Stimulated activated CD8-positive, alpha-beta memory T cell treated with anti-CD3 and anti-CD28 coated beads, Interleukin-7, amount 100 ng/mL, for 4 hours (primary cell): ENCODE measurements around the gene EGR2.

Experiments used
- DNase-seq, 2 donors: peaks; one replicate each; pipeline ENCODE4 v3.0.0-alpha.2; 2020; ENCODE audit warnings: low read depth in 2 of 2

The EGR2 gene

DNA sequence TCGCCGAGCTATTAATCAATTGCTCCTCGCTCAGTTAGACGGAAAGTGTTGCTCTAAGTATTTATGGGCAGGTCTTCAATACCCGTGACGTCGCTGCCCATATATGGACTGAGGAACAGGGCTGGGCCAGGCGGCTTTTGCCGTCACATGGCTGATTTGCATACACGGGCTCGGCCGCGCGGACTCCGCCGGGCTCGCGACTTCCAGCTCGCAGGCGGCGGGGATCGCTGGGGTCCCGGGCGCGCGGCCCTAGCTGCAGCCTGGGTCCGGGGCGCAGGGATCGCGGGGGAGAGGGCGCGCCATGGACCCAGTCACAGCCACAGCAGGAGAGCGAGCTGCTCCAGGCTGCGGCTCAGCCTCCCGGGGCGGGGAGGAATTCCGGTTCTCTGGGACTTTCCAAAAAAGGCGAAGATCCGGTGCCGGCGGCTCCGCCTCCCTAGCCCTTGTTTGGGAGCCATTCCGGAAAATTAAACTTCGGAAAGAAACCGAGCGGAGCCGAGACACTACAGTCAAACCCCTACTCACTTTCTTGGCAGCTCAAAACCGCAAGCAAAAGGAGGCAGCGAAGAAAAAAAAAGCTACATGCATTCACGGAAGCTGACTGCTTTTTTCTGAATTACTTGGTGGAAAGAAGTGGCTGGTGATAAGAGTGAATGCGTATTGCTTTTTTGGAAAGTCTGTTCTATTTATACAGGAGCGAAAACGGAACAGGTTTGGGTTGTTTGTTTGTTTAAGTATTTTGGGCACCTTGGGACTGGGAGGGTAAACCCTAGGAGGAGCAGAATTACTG, at the start of gene EGR2:
Gene EGR2 (minus strand): TSS at position 36 of the 790 bp plus-strand sequence. CDS start 337 bp downstream, outside the sequence.
- DNase-seq: peak; percentile 91 to 94

DNA sequence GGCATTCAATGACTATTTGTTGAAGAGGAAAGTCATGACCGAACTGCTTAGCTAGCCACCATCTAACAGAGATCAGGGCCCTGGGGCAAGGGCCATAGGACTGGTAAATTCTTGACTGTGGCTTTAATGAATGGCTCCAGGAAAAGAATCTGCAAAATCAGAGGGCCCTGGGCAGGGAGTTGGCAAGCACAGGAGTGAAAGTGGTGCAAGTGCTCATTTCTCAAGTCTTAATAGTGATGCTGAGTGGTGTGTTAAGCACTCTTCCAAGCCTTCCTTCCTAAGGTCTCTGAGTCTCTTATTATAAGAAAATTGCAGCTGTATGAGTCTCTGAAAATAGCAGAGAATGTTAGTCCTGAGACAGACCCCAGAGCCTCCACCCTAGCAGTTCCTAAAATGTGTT, 46.3 kb upstream of the EGR2 start:
- no peak for DNase-seq

DNA sequence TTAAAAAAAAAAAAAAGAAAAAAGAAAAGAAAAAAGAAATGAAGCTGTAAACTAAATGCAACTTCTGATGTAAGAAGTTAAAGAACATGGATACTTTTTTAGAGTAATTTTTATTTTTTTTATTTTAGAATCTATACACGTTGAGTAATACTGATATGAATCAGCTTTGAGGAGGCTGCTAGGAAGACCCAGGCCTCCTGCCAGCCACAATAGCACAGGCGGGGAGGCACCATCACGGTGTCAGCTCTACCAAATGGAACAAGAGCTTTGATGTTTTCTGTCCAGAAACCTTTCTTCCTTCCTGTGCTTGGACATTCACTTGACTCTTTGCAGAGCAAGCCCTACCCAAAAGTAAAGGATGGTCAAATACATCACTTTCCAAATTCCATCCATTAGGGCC, 45.3 kb upstream of the EGR2 start:
- no peak for DNase-seq

DNA sequence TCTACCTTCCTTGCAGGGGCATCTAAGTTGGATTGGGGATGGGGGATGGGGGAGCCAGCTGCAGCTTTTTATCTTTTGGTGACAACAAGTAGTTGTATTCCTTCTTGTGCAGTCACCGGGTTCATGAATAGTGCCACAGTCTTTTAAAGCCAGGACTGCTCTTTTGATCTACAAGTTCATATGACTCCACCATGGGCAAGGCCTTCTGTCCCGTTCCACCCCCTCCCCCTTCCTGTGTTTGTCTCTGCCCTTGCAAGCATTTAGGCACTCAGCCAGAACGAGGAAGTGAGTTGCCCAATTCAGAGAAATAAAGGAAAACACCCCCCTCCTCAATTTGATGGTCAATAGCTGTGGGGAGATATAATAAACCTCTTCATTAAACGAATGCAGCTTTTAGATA, 44.8 kb upstream of the EGR2 start:
- no peak for DNase-seq

DNA sequence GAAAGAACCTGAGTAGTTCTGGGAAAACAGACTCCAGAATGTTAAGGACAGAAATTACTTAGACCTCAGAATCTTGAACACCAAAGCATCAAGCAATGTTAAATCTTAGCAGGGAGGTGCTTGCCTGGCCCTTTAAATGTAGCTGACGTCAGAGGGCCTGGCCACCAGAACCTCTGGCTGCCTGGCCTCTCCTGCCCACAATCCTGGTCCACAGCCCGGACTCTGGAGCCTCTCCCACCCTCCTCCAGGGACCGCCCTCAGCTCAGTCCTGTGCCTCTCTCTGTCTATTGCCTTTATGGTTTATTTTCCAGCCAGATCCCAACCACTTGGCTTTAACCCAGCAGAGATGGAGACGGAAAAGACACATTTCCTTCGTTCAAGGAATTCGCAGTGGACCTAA, 42.2 kb upstream of the EGR2 start:
- no peak for DNase-seq

DNA sequence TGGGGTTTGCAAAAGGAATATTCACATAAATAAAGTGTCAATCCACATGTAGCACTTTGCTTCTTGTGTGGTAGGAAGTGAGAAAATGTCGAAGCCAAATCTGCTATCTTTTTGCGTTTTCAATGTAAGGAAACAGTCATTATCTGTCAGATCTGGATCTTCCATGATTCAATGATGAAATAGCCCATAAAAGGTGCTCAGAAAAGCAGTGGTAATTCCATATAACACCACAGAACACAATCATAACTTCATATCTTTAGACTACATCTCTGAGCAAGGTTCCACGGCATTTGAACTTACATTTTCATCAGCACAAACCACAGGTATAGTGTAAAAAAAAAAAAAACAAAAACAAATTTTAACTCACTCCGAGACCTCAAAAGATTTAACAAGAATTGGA, 39.9 kb upstream of the EGR2 start:
- no peak for DNase-seq

DNA sequence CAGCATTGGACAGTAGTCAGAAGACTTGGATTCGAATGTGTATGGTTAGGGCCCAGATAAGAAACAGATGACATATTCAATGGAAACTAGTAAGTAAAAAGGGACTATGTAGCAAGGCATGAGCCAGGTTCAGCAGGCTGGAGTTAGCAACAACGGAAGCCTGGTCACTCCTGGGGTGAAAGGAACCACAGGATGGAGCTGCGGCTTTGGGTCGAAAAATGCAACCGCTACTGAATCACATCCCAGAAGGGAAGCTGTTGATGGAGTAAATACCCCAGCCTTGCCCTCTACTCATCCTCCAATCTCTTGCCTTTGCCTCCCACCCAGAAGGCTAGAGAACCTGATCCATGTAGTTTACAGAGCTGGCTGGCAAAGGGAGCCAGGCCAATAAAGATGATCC, 37.5 kb upstream of the EGR2 start:
- DNase-seq: peak in 1 of 2 donors; percentile 16

DNA sequence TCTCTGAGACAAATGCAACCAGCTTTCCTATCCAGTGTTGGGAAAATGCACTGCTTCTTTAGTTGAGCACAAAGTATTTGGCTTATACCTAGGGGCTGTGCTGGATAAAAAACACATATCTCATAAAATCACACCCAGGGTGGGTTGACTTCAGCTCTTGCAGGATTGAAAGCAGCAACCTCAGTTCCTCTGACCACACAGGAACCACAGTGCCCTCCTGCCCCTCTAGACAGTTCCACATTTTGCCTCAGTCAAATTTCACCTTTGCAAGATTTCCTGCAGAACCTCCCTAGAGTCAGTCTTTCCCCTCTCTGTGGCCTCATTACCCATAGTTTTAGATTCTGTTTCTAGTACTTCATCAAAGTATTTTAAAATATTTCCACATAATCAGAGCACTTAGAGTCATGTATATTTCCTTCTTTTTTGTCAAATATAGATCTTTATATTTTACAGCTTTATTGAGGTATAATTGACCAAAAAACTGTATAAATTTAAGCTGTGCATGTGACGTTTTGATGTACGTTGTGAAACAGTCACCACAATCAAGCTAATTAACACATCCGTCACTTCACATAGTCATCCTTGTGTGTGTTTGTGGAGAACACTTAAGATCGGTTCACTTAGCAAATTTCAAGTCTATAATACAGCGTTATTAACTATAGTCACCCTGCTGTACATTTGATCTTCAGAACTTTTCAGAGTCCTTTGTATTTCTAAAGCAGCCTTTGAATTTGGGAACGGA, 37.0 kb upstream of the EGR2 start:
- DNase-seq: peak; percentile 12 to 19

DNA sequence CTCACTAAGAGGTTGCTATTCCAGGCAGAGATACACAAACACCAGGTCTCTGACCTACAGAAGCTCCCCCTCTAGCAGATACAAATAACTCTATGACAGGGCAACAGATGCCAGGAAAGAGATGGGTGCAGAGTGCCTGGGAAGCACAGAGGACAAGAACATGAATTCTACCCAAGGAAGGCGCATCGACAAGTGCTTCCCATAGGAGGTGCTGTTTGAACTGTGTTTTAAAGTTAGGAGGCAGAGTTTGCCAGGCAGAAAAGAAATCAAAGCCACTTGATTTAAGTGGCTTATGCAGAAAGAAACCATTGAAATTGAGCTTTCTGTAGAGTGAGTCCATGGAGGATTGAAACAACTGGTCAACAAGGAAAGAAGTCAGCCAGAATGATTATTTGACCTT, 35.3 kb upstream of the EGR2 start:
- DNase-seq: no peak

DNA sequence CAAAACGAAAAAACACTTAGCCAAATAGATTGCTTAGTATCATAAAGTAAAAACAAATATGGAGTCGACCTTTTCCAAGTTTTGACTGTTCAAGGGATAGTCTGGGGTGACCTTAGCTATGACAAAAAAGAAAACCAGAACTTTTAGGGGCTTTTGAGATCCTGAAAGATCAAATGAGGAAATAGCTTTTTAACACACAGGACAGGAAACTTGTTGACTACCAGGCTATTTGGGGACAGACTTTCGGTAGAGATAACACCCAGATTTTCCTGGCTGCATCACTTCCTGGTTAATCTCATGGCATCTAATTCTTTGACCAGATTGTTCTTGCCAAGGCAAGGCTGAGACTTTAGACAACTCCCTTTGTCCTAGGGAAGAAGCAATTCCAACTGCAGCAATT, 34.5 kb upstream of the EGR2 start:
- no peak for DNase-seq

DNA sequence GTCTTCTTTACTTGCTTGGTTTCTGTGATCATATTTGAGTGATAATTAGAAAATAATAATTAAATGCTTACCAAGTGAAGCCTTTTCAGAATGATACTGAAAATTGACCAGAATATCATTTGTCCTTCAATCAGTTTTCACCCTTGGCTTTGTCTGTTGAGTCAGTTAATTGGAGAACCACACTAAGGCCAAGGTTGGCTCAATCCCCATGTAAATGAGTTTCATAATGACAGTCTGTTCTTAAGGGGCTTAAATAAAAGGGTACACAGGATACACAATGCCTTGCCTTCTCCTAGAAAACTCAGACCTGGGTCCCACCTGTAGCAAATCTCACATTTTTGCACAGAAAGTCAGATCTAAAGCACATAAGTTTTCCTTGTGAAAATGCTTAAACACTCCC, 31.3 kb upstream of the EGR2 start:
- DNase-seq: no peak

DNA sequence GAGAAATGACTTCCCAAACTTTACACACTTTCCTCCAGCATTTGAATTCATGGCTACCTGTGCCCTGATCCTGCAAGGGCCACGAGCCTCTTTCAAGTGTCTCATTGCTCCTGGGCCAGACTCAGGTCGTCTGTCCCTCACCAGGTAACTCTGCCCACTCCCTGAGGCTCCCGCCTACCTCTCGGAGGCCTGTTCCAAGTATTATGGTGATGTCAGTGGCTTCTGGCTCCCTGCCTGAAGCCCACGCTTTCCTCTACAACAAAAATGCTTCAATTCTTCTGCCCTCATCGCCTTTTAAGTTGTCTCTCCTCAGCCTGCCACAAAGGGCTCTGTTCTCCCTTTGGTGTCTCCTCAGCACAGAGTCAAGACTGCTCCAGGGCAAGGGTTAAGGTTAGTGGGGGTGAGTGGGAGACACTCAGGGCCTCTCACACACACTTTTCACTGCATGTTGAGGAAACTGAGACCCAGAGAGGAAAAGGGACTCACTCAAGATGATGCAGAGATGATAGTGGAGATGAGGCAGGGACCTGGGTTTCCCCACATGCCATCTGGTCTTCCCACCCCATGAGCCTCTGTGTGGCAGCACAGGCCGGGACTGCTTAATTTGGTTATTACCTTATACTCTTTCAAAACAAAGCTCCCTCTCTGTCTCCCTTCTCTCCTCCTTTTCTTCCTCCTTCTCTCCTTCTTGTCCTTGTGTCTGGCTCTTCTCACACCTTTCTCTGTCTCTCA, 28.3 kb upstream of the EGR2 start:
- peak; percentile 13 to 17 for DNase-seq

DNA sequence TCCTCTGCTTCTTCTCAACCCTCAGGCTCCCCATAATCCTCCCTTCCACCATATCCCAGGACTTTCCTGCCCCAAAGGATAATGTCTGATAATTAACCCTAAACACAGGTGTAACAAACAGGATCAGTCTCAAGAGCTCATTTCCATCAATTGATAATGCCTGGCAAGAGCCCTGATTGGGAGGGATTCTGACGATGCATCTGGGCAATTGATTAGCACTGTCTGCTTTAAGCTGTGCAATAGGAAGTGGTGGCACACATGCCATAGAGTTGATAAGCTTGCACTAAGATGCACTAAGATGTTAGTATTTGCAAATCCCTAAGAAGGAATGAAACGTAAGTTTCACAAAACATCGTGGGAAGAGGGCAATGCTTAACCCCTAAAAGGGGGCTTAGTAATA, 27.4 kb upstream of the EGR2 start:
- DNase-seq: no peak

DNA sequence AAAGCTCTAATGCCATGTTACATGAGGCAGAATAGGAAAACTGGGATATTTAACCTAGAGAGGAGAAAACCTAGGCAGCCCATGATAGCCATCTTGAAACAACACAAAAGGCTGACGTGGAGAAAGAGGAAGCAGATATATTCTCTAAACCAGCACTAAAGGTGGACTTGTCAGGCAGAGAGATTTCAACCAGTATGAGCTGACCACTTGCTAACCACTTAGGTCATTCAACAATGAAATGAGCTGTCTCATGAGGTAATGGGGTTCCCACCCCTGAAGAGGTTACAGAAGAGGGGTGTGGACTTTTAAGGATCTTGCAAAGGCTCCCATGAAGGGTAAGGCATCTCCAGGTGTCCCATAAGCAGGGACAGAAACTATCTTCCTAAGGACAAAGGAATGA, 26.8 kb upstream of the EGR2 start:
- no peak for DNase-seq

DNA sequence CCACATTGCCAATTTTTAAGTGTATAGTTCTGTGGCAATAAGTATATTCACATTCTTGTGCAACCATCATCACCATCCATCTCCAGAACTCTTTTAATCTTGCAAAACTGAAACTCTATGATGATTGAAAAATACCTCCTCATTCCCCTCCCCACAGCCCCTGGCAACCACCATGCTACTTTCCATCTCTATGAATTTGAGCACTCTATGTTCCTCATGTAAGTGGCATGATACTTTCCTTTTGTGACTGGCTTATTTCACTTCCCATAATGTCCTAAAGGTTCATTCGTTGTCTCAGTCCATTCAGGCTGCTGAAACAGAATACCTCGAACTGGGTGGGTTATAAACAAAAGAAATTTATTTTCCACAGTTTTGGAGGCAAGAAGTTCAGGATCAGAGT, 23.4 kb upstream of the EGR2 start:
- no peak for DNase-seq

DNA sequence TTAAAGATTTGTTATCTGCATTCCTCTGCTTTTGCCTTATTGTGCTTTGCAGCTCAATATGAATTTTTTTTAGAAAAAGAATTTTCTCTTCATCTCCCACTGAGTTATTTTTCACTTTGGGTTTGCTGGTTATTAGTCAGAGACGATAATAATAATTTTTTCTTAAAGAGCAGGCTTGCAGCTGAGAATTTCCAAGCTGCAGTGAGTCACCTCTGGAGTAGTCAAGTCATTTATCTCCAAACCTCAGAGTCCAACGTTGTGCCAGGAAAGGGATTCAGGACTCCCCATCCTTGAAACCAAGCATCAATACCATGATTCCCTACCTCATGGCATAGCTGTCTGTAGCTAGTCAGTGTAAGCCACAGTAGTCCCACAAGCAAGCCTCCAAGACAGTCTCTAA, 15.2 kb upstream of the EGR2 start:
- no peak for DNase-seq

DNA sequence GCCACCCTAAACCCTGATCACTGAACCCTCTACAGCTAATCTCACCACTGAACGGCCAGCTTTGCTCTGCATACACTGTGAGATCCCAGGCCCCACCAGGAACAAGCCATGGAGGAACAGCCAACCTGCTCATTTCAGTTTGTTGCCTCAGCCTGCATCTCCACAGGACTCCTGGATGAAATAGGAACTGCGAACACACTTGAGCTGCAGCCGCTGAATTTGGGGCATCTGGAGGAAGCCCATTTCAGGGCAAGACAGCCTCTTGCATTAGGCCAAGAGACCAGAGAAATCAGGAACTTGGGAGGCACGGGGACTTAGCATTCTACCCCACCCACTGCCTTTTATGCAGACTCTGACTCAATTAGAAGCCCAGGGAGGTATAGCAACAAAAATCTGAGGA, 14.5 kb upstream of the EGR2 start:
- DNase-seq: no peak

DNA sequence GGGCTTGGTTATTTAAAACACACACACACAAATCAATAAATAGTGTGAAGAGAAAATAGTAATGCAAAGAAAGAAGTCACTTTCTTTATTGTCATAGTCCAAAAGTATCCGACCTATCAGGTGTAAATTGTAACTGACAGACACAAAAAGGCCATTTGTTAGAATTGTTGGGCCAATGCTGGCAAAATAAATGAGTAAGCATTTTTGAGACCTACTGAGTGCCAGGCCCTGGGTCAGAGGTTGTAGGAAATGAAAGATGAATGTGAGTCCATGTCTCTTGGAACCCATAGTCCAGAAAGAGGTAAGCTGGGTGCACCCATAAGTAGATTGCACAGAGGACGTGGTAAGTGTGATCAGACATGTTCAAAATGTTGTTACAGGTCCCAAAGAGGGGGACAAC, 13.5 kb upstream of the EGR2 start:
- DNase-seq: no peak

DNA sequence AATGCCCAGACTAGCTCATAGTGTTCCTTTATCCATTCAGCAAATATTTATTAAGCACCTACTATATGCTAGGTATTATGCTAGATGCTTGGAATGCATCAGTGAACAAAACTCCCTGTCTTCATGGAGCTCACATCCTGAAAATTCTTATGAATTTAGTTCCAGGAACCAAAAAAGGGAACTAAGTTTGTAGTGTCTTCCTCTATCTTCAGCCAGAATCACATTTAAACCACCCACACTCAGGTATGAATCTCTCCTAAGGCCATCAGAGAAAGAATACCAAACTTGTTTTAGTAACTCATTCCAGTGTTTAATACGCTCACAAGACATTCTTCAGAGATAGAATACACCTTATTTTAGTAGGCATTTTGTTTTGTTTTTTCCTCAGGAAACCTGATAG, 10.1 kb upstream of the EGR2 start:
- DNase-seq: no peak

DNA sequence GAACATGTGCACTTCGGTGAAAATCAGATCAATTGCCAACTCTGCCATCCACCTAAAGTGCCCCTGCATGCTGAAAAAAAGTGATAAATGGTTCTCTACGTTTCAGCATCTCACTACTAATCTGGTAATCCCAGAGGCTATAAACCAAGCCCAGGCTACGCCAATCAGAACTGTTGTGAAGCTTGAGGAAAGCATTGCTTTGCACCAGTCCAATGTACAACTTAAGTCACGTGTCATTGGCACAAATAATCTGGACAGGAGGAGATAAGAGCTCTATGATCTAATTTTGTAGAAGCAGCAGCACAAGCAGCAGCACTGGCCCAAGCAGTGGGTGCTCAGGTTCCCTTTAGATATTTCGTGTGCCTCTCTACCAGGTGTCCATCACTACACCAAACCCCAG, 4.4 kb upstream of the EGR2 start:
- DNase-seq: no peak

DNA sequence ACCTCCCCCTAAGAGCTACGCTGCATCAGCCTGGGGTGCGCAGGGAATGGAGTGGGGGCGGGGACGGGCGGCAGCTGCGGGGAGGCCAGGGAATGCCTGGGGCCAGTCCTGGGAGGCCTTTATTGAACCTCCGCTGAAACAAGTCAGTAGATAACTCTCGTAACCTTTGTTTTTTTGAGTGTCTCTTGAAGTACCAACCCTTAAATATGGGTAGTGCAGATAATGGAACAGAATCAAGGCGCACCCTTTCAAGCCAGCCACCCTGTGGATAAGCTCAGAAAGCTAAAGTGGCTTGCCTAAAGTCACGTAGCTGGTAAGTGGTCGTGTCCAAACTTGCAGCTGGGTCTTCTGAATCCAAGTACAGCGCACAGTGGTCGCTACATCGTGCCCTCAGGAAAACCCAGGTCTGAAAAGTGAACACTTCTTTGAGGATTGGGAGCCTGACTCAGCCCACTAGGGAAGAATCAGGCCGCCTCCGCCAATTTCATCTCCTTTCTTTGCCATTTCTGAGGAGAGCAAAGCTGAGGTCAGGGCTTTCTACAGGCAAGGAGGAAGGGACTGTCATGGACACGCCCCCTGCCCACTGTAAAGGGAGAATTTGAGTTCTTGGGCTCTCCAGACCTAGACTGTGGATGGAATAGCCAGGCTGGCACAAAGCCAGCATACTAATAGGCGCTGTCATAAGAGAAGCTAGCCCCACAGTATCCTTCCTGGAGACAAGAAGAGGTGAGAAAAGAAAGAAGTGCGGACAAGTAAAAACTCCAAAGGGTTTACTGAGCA, 3.2 kb upstream of the EGR2 start:
- no peak for DNase-seq

DNA sequence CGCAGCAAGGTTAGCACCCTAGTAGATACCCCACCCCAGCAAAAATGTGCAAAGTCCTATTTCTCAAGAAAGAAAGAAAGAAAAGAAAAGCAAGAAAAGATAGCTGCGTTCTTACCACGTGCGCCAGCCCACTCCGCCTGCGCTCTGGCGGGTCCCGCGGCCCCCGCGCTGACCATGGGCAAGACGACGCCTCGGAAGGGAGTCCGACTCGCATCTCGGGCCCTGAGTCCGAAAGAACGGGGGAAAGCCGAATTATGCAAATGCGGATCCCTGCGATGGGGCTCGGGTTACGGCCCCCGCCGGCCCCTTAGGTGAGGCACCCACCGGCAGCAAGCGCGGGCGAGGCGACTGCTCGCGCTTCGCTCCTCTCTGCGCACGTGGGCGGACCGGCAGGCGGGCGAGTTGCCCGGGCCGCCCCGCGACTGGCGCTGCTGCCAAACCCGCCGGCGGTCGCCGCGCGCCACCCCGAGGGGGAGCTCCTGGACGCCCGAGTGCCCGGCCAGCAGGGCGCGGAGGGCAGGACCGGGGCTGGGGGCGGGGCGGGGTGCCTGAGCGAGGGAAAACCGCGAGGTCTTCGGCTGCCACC, 2.4 kb upstream of the EGR2 start:
- DNase-seq: peak in 1 of 2 donors; percentile 78
